Natural killer cell (primary cell): Measurements from ENCODE around the gene FRAS1. TPM values are rescaled to one million over a fixed set of nuclear protein-coding genes. Genes with fewer than 3 reads are reported as not detected.

Experiments
- ATAC-seq, 3 donors: fragments of 150-1000 bp in 2 of 3; fragments of 200-7000 bp in 1 of 3; cut with Tn5 transposase; 1 replicate in 1 of 3; 2 replicates in 2 of 3; pipeline ENCODE4 v1.10.0; 2021; ENCODE audit warnings: mild to moderate bottlenecking in 2 of 3, moderate library complexity in 2 of 3
- DNase-seq, 2 donors: peaks; one replicate each; pipeline versions ENCODE4 v3.0.0 to v3.0.0-alpha.2; 2013 to 2021; ENCODE audit warnings: mixed read lengths in 1 of 2
- H3K27ac ChIP-seq: one replicate; pipeline ENCODE4 v1.5.1; 2013; ENCODE audit warnings: mild to moderate bottlenecking, low read length
- H3K27me3 ChIP-seq: one replicate; pipeline ENCODE4 v1.6.1; 2013; ENCODE audit warnings: low read length; ENCODE audit not compliant: control insufficient read depth, insufficient read depth
- H3K36me3 ChIP-seq: one replicate; pipeline ENCODE4 v1.6.1; 2013; ENCODE audit warnings: low read length; ENCODE audit not compliant: control insufficient read depth, insufficient read depth
- H3K4me1 ChIP-seq: one replicate; pipeline ENCODE4 v1.6.1; 2013; ENCODE audit warnings: low read length; ENCODE audit not compliant: control insufficient read depth, insufficient read depth
- H3K4me3 ChIP-seq: one replicate; pipeline ENCODE4 v1.5.1; 2013; ENCODE audit warnings: low read length
- H3K9me3 ChIP-seq: one replicate; pipeline ENCODE4 v1.6.1; 2013; ENCODE audit warnings: low read length; ENCODE audit not compliant: control insufficient read depth, insufficient read depth
- H3K27ac Mint-ChIP-seq, 2 donors: one replicate each; pipeline ENCODE4 v1.8.0; 2022; ENCODE audit warnings: mild to moderate bottlenecking in 2 of 2, mixed read lengths in 2 of 2, moderate library complexity in 1 of 2
- H3K27me3 Mint-ChIP-seq, 2 donors: one replicate each; pipeline ENCODE4 v1.8.0; 2022; ENCODE audit warnings: low read depth in 2 of 2, mixed read lengths in 2 of 2
- H3K36me3 Mint-ChIP-seq: one replicate; pipeline ENCODE4 v1.8.0; 2022; ENCODE audit warnings: mixed read lengths
- H3K4me1 Mint-ChIP-seq, 2 donors: one replicate each; pipeline ENCODE4 v1.8.0; 2022; ENCODE audit warnings: mixed read lengths in 2 of 2
- H3K4me3 Mint-ChIP-seq: one replicate; pipeline ENCODE4 v1.8.0; 2022; ENCODE audit warnings: mild to moderate bottlenecking, moderate library complexity, mixed read lengths
- H3K9me3 Mint-ChIP-seq, 2 donors: one replicate each; pipeline ENCODE4 v1.8.0; 2022; ENCODE audit warnings: mixed read lengths in 2 of 2
- WGBS: methylation state at CpG from one replicate; pipeline ENCODE4 v1.1.7; 2013; ENCODE audit warnings: missing lambda C conversion rate; ENCODE audit not compliant: insufficient coverage; 5-methylcytosine and 5-hydroxymethylcytosine counted together
- intact Hi-C: fragments of 100-400 bp; cut with micrococcal nuclease; formaldehyde crosslinking; loops from one replicate; pipeline ENCODE4 v1.14.2; 2022
- total RNA-seq, 4 donors: library from RNA; stranded (reverse); fragments of 120-200 nt in 1 of 4; gene quantifications; one replicate each; pipeline versions ENCODE4 v1.2.3 to v1.2.4, GENCODE V29; 2013 to 2022
- TF ChIP-seq, protein P1 (sequence below): fragments of 200-600 bp; IDR thresholded peaks from one replicate; pipeline ENCODE4 v1.8.0; 2022; ENCODE audit warnings: antibody characterized with exemption

FRAS1 gene
- total RNA-seq, 3 donors from 2014 or later (not counting 1 experiment from before 2014, with no cell fraction given): 0.15 to 0.31 TPM; not detected in 1

- Mint-ChIP-seq H3K4me1 (no peaks in the 10 kb centered on the region), H3K27me3 (peaks cover 7 to 10% of the 10 kb centered on the region in 2 donors), H3K9me3 (no peaks in the 10 kb centered on the region), H3K27ac (no peak overlapping the region), H3K4me3 (no peak overlapping the region), H3K36me3 (no peaks in the 10 kb centered on the region)
- DNase-seq (no peak), ATAC-seq (no peak)
- no peaks in the 10 kb centered on the region for H3K9me3 ChIP-seq
- TF ChIP-seq, protein P1, sequence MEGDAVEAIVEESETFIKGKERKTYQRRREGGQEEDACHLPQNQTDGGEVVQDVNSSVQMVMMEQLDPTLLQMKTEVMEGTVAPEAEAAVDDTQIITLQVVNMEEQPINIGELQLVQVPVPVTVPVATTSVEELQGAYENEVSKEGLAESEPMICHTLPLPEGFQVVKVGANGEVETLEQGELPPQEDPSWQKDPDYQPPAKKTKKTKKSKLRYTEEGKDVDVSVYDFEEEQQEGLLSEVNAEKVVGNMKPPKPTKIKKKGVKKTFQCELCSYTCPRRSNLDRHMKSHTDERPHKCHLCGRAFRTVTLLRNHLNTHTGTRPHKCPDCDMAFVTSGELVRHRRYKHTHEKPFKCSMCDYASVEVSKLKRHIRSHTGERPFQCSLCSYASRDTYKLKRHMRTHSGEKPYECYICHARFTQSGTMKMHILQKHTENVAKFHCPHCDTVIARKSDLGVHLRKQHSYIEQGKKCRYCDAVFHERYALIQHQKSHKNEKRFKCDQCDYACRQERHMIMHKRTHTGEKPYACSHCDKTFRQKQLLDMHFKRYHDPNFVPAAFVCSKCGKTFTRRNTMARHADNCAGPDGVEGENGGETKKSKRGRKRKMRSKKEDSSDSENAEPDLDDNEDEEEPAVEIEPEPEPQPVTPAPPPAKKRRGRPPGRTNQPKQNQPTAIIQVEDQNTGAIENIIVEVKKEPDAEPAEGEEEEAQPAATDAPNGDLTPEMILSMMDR: no peak
- H3K27me3 ChIP-seq: no peaks in the 10 kb centered on the region
- no peak overlapping the region for H3K27ac ChIP-seq
- no peaks in the 10 kb centered on the region for H3K36me3 ChIP-seq
- no peak overlapping the region for H3K4me3 ChIP-seq
- intact Hi-C loops: no loop called here
- 64% methylated on average over 1 of the region's 1 CpG for WGBS
- no peaks in the 10 kb centered on the region for H3K4me1 ChIP-seq
Observed at GRCh38 chr4:78032929-78033328, 24.2 kb upstream of the FRAS1 start.

- no peaks in the 10 kb centered on the region for H3K9me3 Mint-ChIP-seq
- no peak for ATAC-seq
- H3K4me3 ChIP-seq: no peak overlapping the region
- TF ChIP-seq, protein P1: no peak
- H3K27me3 ChIP-seq: no peaks in the 10 kb centered on the region
- no peaks in the 10 kb centered on the region for H3K4me1 Mint-ChIP-seq
- H3K27me3 Mint-ChIP-seq: peaks cover 6 to 11% of the 10 kb centered on the region in 2 donors
- no peaks in the 10 kb centered on the region for H3K9me3 ChIP-seq
- no peak overlapping the region for H3K27ac Mint-ChIP-seq
- no peaks in the 10 kb centered on the region for H3K4me1 ChIP-seq
- no peak overlapping the region for H3K27ac ChIP-seq
- DNase-seq: no peak
- H3K4me3 Mint-ChIP-seq: no peak overlapping the region
- intact Hi-C loops: no loop called here
- H3K36me3 ChIP-seq: no peaks in the 10 kb centered on the region
- H3K36me3 Mint-ChIP-seq: no peaks in the 10 kb centered on the region
Observed at GRCh38 chr4:78033861-78034260, 23.3 kb upstream of the FRAS1 start.

- no peaks in the 10 kb centered on the region for H3K4me1 Mint-ChIP-seq
- intact Hi-C loops: no loop called here
- H3K27ac Mint-ChIP-seq: no peak overlapping the region
- no peaks in the 10 kb centered on the region for H3K36me3 Mint-ChIP-seq
- no peaks in the 10 kb centered on the region for H3K4me1 ChIP-seq
- H3K36me3 ChIP-seq: no peaks in the 10 kb centered on the region
- H3K27ac ChIP-seq: no peak overlapping the region
- DNase-seq (no peak), ATAC-seq (no peak)
- H3K27me3 Mint-ChIP-seq: peaks cover 0 to 4% of the 10 kb centered on the region in 2 donors
- no peak overlapping the region for H3K4me3 Mint-ChIP-seq
- TF ChIP-seq, protein P1: no peak
- 86% methylated on average over 5 of the region's 5 CpGs for WGBS
- no peaks in the 10 kb centered on the region for H3K9me3 ChIP-seq
- peaks cover 2% of the 10 kb centered on the region for H3K27me3 ChIP-seq
- H3K9me3 Mint-ChIP-seq: no peaks in the 10 kb centered on the region
- no peak overlapping the region for H3K4me3 ChIP-seq
Observed at GRCh38 chr4:78038704-78039103, 18.4 kb upstream of the FRAS1 start.

- DNase-seq (no peak), ATAC-seq (no peak)
- Mint-ChIP-seq H3K9me3 (no peaks in the 10 kb centered on the region), H3K27me3 (peaks cover 0 to 6% of the 10 kb centered on the region in 2 donors), H3K27ac (no peak overlapping the region), H3K4me3 (no peak overlapping the region), H3K4me1 (no peaks in the 10 kb centered on the region), H3K36me3 (no peaks in the 10 kb centered on the region)
- no peak overlapping the region for H3K27ac ChIP-seq
- no peak overlapping the region for H3K4me3 ChIP-seq
- no peaks in the 10 kb centered on the region for H3K4me1 ChIP-seq
- no peaks in the 10 kb centered on the region for H3K9me3 ChIP-seq
- TF ChIP-seq, protein P1: no peak
- intact Hi-C loops: no loop called here
- peaks cover 2% of the 10 kb centered on the region for H3K27me3 ChIP-seq
- no peaks in the 10 kb centered on the region for H3K36me3 ChIP-seq
- 86% methylated on average over 1 of the region's 1 CpG for WGBS
Observed at GRCh38 chr4:78039678-78040077, 17.4 kb upstream of the FRAS1 start.
